ENCODE measurements around the gene HRC. TPM values are rescaled to one million over a fixed set of nuclear protein-coding genes. Genes with fewer than 3 reads are reported as not detected.
"Not testable (repeated sequence)": the region's sequence is repeated elsewhere in the genome, so short reads cannot be mapped to it uniquely, and the experiment has no call there.

The HRC gene
- total RNA-seq, 4 donors from 2014 or later, result 0.83 to 11.1 (median 4.1) TPM

DNA sequence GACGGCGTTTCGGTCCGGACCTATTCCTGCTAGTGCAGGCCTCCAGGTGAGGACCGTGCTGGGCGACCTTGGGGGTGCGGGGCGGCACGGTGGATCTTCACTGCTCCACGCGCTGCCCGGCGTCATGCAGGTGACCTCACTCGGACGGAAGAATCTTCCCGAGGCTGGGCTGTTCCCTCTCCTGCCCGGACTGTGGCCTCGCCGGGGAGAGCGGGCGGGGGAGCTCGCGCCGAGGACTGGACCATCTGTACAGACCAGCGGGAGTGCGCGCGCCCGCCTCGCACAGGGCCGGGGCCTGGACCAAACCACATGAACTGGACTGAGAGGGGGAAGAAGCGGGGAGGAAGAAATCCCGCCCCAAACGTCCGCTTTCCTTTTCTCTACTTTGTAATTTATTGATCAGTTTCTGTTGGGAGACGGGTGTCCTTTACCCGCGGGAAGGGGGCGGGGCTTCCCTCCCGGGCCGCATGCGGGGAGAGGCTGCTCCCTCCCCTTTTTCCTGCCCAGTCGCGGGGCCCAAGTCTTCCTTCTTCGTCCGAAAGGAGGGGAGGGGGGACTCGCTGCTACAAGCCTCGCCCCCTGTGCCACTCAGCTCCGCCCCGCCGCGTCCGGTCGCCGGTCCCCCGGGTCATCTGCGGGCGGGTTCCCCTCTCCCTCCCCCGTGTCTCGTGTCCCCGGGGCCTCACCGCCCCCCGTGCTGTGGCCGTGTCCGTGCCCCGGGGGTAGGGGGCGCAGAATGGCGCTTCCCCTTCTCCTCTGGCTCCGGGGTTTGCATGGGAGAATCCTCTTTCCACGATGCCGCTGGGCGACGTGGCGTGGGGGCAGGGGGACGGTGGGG is 4.9 kb downstream of the HRC start:
- H3K27me3 ChIP-seq, result no peaks in the 10 kb centered on the region
- peak overlapping the region; percentile 80 to 87 (median 87) for H3K27ac ChIP-seq (replicated peaks in 1 of 4)
- peak overlapping the region; percentile 65 to 88 (median 70) for H3K4me3 ChIP-seq
- TF ChIP-seq POLR2AphosphoS5 (IDR thresholded peaks at IDR 0.05), result peak; percentile 14 to 71
- TF ChIP-seq CTCF (IDR thresholded peaks at IDR 0.05), result peak in 1 of 3 experiments; percentile 18
- TF ChIP-seq POLR2A (IDR thresholded peaks at IDR 0.05; ENCODE audit: low read depth), result no peak
- no peak for DNase-seq (ENCODE audit: extremely low spot score)
- intact Hi-C loops (cut with DNase I), result loop anchor here (5.0 kb wide), 1 partner anchor 47 kb away; no protein-coding TSS in a partner anchor
- peaks cover 33 to 52% (median 51%) of the 10 kb centered on the region in 4 donors for H3K4me1 ChIP-seq
- no peaks in the 10 kb centered on the region for H3K36me3 ChIP-seq
- 2% methylated on average over 39 of the region's 75 CpGs for WGBS
- no peaks in the 10 kb centered on the region for H3K9me3 ChIP-seq

DNA sequence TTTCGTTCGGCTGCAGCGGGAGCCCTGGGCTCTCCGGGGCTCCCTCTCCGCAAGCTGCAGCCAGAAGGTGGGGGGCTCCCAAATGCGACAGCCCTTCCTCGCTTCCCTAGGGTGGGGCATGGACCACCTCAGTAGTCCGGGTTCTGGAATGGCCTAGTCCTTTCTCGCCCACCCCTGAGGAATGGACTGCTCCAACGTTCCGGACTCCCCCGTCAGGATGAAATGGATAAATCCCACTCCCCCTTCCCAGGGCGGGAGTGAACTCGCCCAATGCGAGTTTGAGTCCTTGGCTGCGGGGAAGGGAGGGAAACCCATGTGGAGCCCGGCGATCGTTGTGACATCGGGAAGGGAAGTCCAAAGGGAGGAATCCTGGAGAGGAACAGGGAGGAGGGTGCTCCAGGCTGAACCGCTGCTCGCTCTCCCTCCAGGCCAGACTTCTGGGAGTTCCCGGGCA is 5.5 kb downstream of the HRC start:
- DNase-seq (ENCODE audit: extremely low spot score), result no peak
- Histone ChIP-seq H3K4me3 (peak overlapping the region; percentile 65 to 88 (median 70)), H3K27me3 (no peaks in the 10 kb centered on the region), H3K27ac (replicated peaks in 1 of 4) (peak overlapping the region; percentile 80 to 87 (median 87)), H3K36me3 (no peaks in the 10 kb centered on the region), H3K9me3 (no peaks in the 10 kb centered on the region), H3K4me1 (peaks cover 33 to 56% (median 53%) of the 10 kb centered on the region in 4 donors)
- 2% methylated on average over 16 of the region's 23 CpGs for whole genome bisulfite sequencing
- no peak for TF ChIP-seq EP300 (IDR thresholded peaks at IDR 0.05)
- TF ChIP-seq POLR2A (IDR thresholded peaks at IDR 0.05; ENCODE audit: low read depth), result no peak
- intact Hi-C loops (cut with DNase I), result loop anchor here (5.0 kb wide), 3 partner anchors 37 to 52 kb away; partner anchors contain the start of gene LIN7B

GRCh38 chr19:49148784-49149651 is 6.2 kb downstream of the HRC start:
- intact Hi-C loops (cut with DNase I), result loop anchor here (5.0 kb wide), 2 partner anchors 37 to 52 kb away; partner anchors contain the start of gene LIN7B
- WGBS, result 4% methylated on average over 22 of the region's 49 CpGs
- peaks cover 33 to 56% (median 53%) of the 10 kb centered on the region in 4 donors for H3K4me1 ChIP-seq
- TF ChIP-seq POLR2AphosphoS5 (IDR thresholded peaks at IDR 0.05) (peak; percentile 72 to 80), EP300 (IDR thresholded peaks at IDR 0.05) (no peak), CTCF (IDR thresholded peaks at IDR 0.05) (no peak), POLR2A (IDR thresholded peaks at IDR 0.05; ENCODE audit: low read depth) (peak; percentile 4)
- peak overlapping the region; percentile 80 to 87 (median 87) for H3K27ac ChIP-seq (replicated peaks in 1 of 4)
- peak overlapping the region; percentile 65 to 88 (median 70) for H3K4me3 ChIP-seq
- no peaks in the 10 kb centered on the region for H3K36me3 ChIP-seq
- H3K27me3 ChIP-seq, result no peaks in the 10 kb centered on the region
- DNase-seq (ENCODE audit: extremely low spot score), result peak; percentile 99
- no peaks in the 10 kb centered on the region for H3K9me3 ChIP-seq

DNA sequence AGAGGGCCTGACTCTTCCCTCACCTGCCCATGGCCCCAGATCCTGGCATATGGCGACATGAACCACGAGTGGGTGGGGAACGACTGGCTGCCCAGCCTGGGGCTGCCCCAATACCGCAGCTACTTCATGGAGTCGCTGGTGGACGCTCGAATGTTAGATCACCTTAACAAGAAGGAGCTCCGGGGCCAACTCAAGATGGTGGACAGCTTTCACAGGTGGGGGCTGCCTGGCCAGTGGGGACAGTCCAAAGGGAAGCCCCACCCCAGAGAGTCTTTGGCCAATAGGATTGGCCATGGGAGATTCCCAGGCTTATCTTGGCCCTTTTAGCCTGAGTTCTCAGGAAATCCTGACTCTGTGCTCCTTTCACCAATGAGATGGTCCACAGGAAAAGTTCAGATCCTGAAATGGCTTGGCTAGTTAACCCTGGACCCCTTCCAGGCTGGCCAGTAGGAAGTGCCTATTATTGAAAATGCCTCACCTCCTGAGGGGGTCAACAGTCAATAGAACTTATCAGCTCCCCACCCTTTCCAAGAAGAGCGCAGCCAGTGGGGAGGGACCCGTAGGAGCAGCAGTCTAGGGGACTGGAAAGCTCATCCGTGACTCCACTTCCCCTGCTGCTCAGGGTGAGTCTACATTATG is 7.0 kb downstream of the HRC start:
- Histone ChIP-seq H3K4me1 (peaks cover 34 to 58% (median 55%) of the 10 kb centered on the region in 4 donors), H3K36me3 (no peaks in the 10 kb centered on the region), H3K4me3 (peak overlapping the region; percentile 65 to 88 (median 70)), H3K27ac (replicated peaks in 1 of 4) (peak overlapping the region; percentile 65 to 87 (median 84)), H3K9me3 (no peaks in the 10 kb centered on the region), H3K27me3 (no peaks in the 10 kb centered on the region)
- no peak for TF ChIP-seq EP300 (IDR thresholded peaks at IDR 0.05)
- peak; percentile 33 to 40 for TF ChIP-seq POLR2AphosphoS5 (IDR thresholded peaks at IDR 0.05)
- intact Hi-C loops (cut with DNase I), result loop anchor here (5.0 kb wide), 2 partner anchors 36 to 51 kb away; partner anchors contain the start of gene LIN7B
- DNase-seq (ENCODE audit: extremely low spot score), result no peak
- WGBS, result 52% methylated on average over 2 of the region's 11 CpGs

- Histone ChIP-seq H3K4me3 (peak overlapping the region in 2 of 4 donors; percentile 21 to 38), H3K27ac (replicated peaks in 1 of 4) (peak overlapping the region in 1 of 4 donors; percentile 18), H3K4me1 (peaks cover 37 to 62% (median 59%) of the 10 kb centered on the region in 4 donors)
- not testable (repeated sequence) for H3K36me3 ChIP-seq; H3K27me3 ChIP-seq; DNase-seq (ENCODE audit: extremely low spot score); H3K9me3 ChIP-seq
- intact Hi-C loops (cut with DNase I), result loop anchor here (5.0 kb wide), 2 partner anchors 34 to 49 kb away; partner anchors contain the start of gene LIN7B
- WGBS, result 22% methylated on average over 7 of the region's 7 CpGs
These were observed 8.8 kb downstream of the HRC start for GRCh38 chr19:49146408-49146770.
